NCI-H2196 (cell line): Measurements from ENCODE around the gene RGS6.

Source experiments
- DNase-seq: peaks from one replicate; lab custom pipeline; 2025; ENCODE audit not compliant: unreplicated experiment; lab: John Stamatoyannopoulos, UW

RGS6 gene

DNA sequence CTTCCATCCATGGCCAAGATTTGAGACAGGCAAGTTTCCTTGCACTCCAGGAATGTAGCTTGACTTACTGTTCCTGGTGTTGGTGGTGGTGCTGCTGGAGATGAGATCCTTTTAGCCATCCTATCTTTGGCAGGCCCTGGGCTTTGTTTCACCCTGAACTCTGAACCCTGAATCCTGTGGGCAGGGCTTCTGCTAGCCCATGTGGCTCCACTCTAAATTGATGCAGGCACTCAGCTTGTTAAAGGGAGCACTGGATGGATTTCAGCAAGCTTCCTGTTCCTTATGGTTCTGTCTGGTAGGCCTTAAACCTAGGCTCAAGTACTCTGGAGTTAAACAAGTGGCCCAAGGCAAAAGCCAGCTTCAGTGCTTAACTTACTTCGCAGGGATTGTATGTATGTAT is 138.2 kb downstream of the RGS6 start:
- no peak for DNase-seq

- DNase-seq = no peak
Measured at GRCh38 chr14:72075649-72076334, 143.6 kb downstream of the RGS6 start.

GRCh38 chr14:72081137-72081536 is 148.9 kb downstream of the RGS6 start:
- DNase-seq = no peak

DNA sequence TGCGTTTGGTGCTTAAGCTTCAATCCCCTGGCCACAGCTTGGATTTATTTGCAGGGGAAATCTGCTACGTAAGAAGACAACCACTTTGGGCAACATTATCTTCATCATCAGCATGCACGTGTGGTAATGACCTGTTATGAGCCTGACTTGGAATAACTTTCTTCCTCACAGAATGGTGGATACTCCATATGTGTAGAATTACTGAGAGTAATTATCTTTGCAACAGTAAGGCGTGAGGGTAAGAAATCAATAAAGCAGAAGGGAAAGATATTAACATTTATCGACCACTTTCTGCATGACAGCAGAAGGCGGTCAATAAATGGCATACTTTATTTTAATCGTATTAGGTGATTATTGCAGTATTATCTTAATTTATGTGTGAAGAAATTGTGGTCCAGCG is 152.7 kb downstream of the RGS6 start:
- DNase-seq = no peak

GRCh38 chr14:72089625-72090024 is 157.4 kb downstream of the RGS6 start:
- DNase-seq = no peak

DNA sequence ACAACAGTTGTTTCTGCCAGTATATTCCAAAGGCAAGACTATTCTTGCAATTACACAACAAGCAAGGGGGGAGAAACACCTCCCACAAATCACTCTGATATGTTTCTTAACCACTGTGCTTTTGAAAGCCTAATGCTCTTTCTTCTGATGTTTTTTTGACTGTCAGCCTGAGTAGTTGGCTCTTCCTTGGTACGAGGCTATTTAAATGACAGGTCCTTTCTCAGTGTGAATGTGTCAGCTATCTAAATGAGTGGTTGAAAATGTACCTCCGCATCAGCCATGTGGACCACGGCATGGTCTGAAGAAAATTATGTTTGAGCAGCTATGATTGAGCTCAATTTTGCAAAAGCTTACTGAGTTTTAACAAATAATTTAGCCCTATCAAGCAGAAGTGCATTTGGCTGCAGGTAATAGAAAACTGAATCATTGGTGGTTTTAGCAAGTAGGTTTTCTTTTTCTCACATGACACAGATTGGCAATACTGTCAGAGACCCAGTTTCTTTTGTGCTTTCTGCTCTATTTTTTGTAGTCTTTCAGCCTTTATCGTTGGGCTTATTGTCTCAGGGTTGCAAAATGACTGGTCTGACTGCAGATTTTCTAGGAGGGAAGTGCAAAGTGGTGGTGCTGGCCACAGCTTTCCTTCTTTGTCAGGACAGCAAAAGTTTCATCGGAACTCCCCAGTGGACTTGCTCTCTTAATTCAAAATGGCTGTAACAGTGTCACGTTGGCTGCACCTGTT is 162.8 kb downstream of the RGS6 start:
- DNase-seq = no peak

GRCh38 chr14:72097173-72097783 is 165.0 kb downstream of the RGS6 start:
- DNase-seq = no peak

GRCh38 chr14:72098210-72098609 is 166.0 kb downstream of the RGS6 start:
- no peak for DNase-seq

DNA sequence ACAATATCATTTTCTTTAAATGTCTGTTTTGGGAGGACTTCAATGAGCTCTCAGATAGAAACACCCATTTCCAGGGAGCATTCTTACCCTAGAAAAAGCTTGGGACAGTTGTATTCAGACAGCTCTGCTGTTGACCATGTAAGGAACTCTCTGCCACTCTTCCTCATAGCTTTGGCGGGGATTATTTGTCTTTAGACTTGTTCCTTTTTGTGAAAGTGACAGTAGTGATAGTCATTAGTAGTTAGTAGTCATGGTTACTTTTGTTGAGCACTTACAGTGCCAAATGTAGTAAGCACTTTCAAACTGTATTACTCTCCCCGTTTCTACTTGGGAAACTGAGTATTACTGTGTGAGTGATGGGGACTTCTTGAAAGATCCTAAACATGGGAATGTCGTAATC is 167.3 kb downstream of the RGS6 start:
- no peak for DNase-seq

GRCh38 chr14:72104011-72104613 is 171.9 kb downstream of the RGS6 start:
- no peak for DNase-seq

GRCh38 chr14:72111911-72112310 is 179.7 kb downstream of the RGS6 start:
- DNase-seq = no peak

- no peak for DNase-seq
Measured at GRCh38 chr14:72118841-72119240, 186.6 kb downstream of the RGS6 start.

DNA sequence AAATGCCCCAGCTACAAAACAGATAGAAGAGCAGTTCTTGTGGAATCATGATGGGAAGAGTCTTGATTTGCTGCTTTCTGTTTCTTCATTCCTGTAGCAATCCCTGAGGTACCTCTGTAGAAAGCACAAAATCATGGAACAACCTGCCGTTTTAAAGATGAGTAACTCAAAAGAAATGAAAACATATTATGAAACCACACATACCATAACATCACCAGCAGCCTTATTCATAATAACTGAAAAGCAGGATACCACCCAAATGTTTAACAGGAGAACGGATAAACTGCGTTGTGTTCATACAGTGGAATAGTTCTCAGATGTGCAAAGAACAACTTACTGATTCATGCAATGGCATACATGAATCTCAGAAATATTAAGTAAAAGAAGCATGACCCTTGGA is 188.1 kb downstream of the RGS6 start:
- no peak for DNase-seq

DNA sequence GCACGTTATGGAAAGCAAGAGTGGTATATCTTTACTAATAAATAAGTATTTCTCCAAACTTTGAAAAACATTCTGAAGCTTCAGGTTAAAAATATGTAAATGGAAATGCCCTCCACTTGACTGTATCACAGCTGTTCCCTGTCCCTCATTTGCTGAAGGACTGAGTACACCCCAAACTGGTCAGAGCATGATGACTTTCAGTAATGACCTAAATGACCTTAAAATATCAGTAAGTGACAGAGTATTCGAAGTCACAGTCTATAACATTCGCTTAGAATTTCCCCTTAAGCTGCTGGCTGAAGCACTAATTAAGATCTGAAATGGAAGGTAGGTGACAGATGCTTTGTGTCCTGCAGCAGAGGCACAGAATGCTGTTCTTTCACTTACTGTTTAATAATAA is 191.5 kb downstream of the RGS6 start:
- no peak for DNase-seq

GRCh38 chr14:72124171-72124570 is 191.9 kb downstream of the RGS6 start:
- no peak for DNase-seq

DNA sequence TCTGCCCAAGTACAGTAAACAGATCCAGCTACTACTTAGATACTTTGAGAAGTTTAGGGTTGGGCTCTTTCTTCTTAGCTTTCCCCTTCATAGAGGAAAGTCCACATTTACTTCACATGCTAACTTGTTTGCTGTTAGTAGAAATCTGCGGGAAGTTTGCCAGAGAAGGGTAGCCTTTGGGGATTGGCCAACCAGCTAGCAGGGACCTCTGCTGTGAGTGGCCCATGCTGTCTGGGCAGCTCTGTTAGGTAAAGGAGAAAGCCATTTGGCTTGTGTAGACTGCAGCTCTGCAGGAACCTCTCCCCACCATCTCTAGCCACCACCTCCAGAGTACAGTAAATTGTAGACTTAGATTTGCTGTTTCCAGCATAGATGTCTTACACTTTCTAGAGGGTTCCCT is 193.9 kb downstream of the RGS6 start:
- DNase-seq = no peak

DNA sequence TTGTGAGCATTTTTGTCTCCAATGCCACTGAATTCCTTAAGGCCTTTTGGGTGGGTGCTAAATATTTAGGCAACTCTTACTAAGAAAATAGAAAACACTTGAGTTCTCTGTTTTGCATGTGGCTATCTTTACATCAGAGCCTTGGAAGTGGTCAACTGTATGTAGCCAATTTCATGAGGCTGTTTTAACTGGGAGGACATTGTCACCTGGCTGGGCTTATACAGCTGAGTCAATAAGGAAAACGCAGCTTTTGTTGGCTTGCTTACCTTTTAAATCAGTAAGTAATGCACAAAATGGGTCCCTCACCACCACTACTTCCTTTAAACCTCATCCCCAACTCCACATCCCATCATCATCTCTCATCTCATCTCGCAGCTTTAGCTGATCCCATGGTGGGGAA is 194.3 kb downstream of the RGS6 start:
- no peak for DNase-seq

- no peak for DNase-seq
Measured at GRCh38 chr14:72128629-72129028, 196.4 kb downstream of the RGS6 start.

DNA sequence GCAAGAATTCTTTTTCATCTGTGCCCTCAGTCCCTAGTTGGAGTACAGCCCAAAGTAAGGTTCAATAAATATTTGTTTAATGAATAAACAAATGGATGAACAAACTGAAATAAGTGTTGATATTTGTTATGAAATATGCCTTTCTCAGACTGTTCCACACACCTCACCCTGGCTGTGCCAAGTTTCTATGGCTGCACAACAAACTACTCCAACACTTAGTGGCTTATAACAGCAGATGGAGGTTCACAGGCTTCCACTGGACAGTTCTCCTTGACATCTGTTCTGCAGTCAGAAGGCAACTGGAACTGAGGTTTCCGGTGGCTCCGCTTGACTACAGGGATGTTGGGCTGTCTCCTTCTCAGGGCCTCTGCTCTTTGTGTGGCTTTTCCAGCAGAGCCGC is 197.1 kb downstream of the RGS6 start:
- DNase-seq = no peak

- no peak for DNase-seq
Measured at GRCh38 chr14:72141084-72141483, 208.9 kb downstream of the RGS6 start.

GRCh38 chr14:72142328-72142727 is 210.1 kb downstream of the RGS6 start:
- DNase-seq = no peak

DNA sequence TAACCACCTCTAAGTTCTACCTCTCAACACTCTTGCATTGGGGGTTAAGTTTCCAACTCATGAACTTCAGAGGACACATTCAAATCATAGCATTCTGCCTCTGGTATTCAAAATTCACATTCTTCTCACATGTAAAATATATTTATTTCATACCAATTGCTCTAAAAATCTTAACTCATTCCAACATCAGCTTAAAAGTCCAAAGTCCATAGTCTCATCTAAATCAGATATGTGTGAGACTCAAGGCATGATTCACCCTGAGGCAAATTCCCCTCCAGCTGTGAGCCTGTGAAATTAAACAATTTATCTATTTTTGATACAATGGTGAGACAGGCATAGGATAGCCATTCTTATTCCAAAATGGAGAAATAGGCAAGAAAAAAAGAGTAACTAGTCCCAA is 214.0 kb downstream of the RGS6 start:
- DNase-seq = no peak
